DND-41 (cell line): ENCODE measurements around the gene ACTN1.
A peak's percentile ranks its signal among the peaks of the same experiment; 100 is the strongest.

Experiments
- ATAC-seq: fragments of 200-7000 bp; cut with Tn5 transposase; 3 replicates; pipeline ENCODE4 v1.9.1; 2021; ENCODE audit warnings: low read depth; ENCODE audit not compliant: insufficient read depth
- DNase-seq: peaks from one replicate; pipeline ENCODE4 v3.0.0-alpha.2; 2020
- H2AFZ ChIP-seq: 2 replicates; pipeline ENCODE4 v1.6.0; 2012; ENCODE audit warnings: low read depth, low read length
- H3K27ac ChIP-seq: 2 replicates; pipeline ENCODE4 v1.5.1; 2012; ENCODE audit warnings: low read length, inconsistent platforms
- H3K27me3 ChIP-seq: fragments of 200-600 bp; sonication (generic); 2 replicates; pipeline ENCODE4 v1.6.0; 2012; ENCODE audit warnings: low read length, mild to moderate bottlenecking, inconsistent platforms; ENCODE audit not compliant: insufficient read depth, poor library complexity
- H3K36me3 ChIP-seq: 2 replicates; pipeline ENCODE4 v1.5.1; 2012; ENCODE audit warnings: low read length, inconsistent platforms; ENCODE audit not compliant: insufficient read depth
- H3K4me1 ChIP-seq: 2 replicates; pipeline ENCODE4 v1.5.1; 2012; ENCODE audit warnings: mild to moderate bottlenecking, low read length; ENCODE audit not compliant: insufficient read depth
- H3K4me2 ChIP-seq: 2 replicates; pipeline ENCODE4 v1.6.0; 2012; ENCODE audit warnings: mild to moderate bottlenecking, moderate library complexity, low read length, inconsistent platforms; ENCODE audit not compliant: insufficient read depth
- H3K4me3 ChIP-seq, 2 experiments: fragments of 200-600 bp in 1 of 2; shearing (Covaris generic) in 1 of 2; 2 replicates each; pipeline ENCODE4 v1.5.1; 2012 to 2016; ENCODE audit warnings: inconsistent platforms in 2 of 2, low read length in 2 of 2, mild to moderate bottlenecking in 2 of 2, low read depth in 1 of 2, moderate library complexity in 1 of 2
- H3K79me2 ChIP-seq: 2 replicates; pipeline ENCODE4 v1.6.0; 2012; ENCODE audit warnings: low read length, inconsistent platforms; ENCODE audit not compliant: insufficient read depth
- H3K9ac ChIP-seq: 2 replicates; pipeline ENCODE4 v1.6.0; 2012; ENCODE audit warnings: low read depth, mild to moderate bottlenecking, inconsistent platforms, low read length, moderate library complexity
- H3K9me3 ChIP-seq: 2 replicates; pipeline ENCODE4 v1.5.1; 2012; ENCODE audit warnings: low read length, moderate library complexity, mild to moderate bottlenecking, inconsistent platforms; ENCODE audit not compliant: insufficient read depth, severe bottlenecking
- H4K20me1 ChIP-seq: 2 replicates; pipeline ENCODE4 v1.6.0; 2012; ENCODE audit warnings: low read length; ENCODE audit not compliant: insufficient read depth
- EZH2 ChIP-seq: IDR thresholded peaks from 3 replicates; pipeline ENCODE4 v1.6.1; 2012; ENCODE audit warnings: borderline replicate concordance, low read depth, mild to moderate bottlenecking, moderate library complexity, low read length, inconsistent platforms; ENCODE audit not compliant: severe bottlenecking
- TF ChIP-seq, protein P1 (sequence below): IDR thresholded peaks from 2 replicates; pipeline ENCODE4 v1.5.1; 2012; ENCODE audit warnings: borderline replicate concordance, low read length, moderate library complexity, mild to moderate bottlenecking; ENCODE audit not compliant: poor library complexity, severe bottlenecking; ENCODE audit errors: extremely low read depth

Gene ACTN1

DNA sequence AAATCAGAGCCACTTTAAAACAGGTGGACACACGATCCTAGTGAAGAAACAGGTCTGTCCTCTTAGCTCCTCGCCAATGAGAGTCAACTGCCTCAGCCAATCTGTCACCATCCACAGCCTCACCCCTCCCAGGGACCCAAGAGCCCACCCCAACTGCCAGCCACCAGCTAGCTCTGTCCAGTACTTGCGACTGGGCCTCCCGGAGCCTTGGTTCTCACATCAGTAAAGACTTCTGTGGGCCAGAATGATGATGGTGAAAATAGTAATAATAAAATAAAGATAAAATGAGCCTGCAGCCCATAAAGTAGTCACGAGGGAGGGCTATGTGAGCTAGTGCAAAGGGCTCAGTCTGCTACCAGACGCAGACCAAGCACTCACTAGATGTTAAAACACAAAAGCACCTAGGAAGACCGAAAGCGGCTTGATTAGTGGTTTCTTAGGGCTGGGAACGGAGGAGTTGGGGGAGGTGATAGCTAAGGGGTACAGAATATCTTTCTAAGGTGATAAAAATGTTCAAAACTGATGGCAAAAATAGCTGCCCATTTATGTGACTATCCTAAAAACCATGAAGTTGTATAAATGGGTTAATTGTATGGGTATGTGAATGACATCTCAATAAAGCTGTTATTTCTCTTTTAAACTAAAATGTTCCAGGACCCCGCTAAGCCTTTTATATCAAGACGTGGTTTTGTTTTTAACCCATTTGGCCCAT lies 39.8 kb downstream of the ACTN1 start:
- DNase-seq: no peak

DNA sequence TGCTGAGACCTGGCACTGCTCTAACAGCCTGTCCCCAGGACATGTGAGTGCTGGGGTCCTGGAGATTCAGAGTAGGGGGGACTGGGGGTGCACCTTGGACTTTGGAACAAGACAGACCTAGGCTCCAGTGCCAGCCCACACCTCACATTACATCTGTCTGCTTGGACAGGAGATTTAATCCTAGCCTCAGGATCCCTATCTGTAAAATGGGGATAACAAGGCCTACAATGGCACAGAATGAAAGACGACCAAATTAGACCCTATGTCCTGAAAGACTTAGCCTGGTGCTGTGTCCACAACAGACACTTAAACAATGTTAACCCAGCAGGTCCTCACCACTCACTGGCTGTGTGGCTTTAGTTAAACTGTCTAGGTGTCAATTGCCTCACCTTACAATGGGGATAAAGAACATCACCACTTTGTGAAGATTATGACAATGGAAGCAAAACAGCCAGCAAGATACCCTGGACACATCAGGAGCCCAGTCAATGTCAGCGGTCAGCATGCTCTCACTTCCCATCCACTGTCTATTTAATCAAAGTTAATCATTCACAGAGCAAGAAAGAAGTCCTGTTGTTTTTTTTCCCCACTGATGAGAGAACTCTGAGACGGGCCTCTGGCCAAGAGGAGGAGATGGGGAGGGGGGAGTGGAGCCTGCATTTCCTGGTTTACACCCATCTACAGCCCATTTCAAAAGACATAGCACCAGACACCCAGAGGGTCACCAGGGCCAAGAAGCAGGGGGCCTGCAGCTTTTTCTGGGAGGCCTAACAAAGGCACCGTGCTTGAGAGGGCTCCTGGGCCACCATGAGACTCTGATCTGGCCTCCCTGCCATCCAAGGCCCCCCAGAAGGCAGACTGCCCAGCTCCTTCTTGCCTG lies 40.6 kb downstream of the ACTN1 start:
- Histone ChIP-seq H3K27me3 (no peaks in the 10 kb centered on the region), H3K36me3 (peaks cover 10% of the 10 kb centered on the region; the same call in 1 of the 2 replicates), H3K4me1 (no peaks in the 10 kb centered on the region), H4K20me1 (peaks cover 78% of the 10 kb centered on the region), H3K9ac (no peak overlapping the region), H3K4me3 (no peak overlapping the region), H3K79me2 (peaks cover 85% of the 10 kb centered on the region), H3K9me3 (no peaks in the 10 kb centered on the region), H2AFZ (no peak overlapping the region), H3K27ac (peak overlapping the region; percentile 46; the same call in 1 of the 2 replicates), H3K4me2 (no peak overlapping the region)
- ATAC-seq (no peak), DNase-seq (no peak)
- TF ChIP-seq EZH2: no peak

More for the DNA sequence above, 39.8 kb downstream of the ACTN1 start:
- Histone ChIP-seq H3K27ac (no peak overlapping the region), H2AFZ (no peak overlapping the region), H3K79me2 (peaks cover 86% of the 10 kb centered on the region), H3K4me1 (no peaks in the 10 kb centered on the region), H3K4me3 (no peak overlapping the region), H4K20me1 (peaks cover 80% of the 10 kb centered on the region), H3K9me3 (no peaks in the 10 kb centered on the region), H3K4me2 (no peak overlapping the region), H3K36me3 (peaks cover 10% of the 10 kb centered on the region; the same call in 1 of the 2 replicates), H3K9ac (no peak overlapping the region), H3K27me3 (no peaks in the 10 kb centered on the region)
- TF ChIP-seq EZH2: no peak
- TF ChIP-seq, protein P1, sequence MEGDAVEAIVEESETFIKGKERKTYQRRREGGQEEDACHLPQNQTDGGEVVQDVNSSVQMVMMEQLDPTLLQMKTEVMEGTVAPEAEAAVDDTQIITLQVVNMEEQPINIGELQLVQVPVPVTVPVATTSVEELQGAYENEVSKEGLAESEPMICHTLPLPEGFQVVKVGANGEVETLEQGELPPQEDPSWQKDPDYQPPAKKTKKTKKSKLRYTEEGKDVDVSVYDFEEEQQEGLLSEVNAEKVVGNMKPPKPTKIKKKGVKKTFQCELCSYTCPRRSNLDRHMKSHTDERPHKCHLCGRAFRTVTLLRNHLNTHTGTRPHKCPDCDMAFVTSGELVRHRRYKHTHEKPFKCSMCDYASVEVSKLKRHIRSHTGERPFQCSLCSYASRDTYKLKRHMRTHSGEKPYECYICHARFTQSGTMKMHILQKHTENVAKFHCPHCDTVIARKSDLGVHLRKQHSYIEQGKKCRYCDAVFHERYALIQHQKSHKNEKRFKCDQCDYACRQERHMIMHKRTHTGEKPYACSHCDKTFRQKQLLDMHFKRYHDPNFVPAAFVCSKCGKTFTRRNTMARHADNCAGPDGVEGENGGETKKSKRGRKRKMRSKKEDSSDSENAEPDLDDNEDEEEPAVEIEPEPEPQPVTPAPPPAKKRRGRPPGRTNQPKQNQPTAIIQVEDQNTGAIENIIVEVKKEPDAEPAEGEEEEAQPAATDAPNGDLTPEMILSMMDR: no peak
- ATAC-seq: no peak

DNA sequence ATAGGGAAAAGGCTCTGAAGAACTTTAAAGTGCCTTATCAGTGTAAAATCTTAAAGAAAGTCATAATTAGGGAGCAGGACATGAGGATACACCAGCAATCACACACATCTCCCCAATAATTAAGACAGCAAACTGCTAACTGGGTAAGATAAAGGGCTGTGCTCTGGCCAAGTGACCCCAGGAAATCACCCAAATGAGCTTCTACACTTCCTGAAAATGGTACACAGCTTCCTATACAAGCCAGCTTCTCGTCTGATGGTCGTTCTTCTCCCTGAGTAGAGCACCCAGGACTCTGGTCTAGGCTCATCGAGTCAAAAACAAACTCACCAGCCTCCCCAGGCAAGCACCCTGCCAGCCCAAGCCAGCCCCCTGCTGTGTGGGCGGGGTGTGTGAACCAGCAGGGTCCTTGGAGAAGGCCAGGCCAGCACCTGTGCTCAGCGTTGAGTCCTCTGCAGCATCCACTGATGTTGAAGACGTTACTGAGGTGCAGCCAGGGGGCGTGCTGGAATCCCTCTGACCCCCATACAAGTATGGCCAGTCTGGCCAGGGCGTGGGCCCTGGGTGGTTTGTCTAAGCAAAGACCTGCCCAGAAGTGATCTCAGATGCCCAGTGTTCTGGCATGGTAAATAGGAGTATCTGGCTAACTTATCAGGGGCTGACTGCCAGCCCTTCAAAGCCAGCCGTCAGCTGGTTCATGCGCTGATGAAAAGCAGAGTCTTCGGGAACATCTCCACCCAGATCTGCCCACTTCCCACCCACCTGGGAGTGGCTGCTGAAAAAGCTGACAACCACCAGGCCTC lies 41.4 kb downstream of the ACTN1 start:
- Histone ChIP-seq H3K27me3 (no peaks in the 10 kb centered on the region), H4K20me1 (peaks cover 72% of the 10 kb centered on the region), H3K4me1 (no peaks in the 10 kb centered on the region), H3K79me2 (peaks cover 82% of the 10 kb centered on the region), H3K4me2 (no peak overlapping the region), H3K4me3 (no peak overlapping the region), H3K9me3 (no peaks in the 10 kb centered on the region), H3K9ac (no peak overlapping the region), H3K27ac (no peak overlapping the region), H2AFZ (no peak overlapping the region), H3K36me3 (0 out of 2 replicates have a peak, but pooled peaks cover 2% of the 10 kb centered on the region)
- DNase-seq (no peak), ATAC-seq (peak; percentile 27; the same call in 1 of the 3 replicates)
- TF ChIP-seq, protein P1: peak; percentile 21
- TF ChIP-seq EZH2: no peak
